ENCODE results near the gene NEUROD2.

NEUROD2 gene

GRCh38 chr17:39578272-39578671 lies 29.4 kb downstream of the NEUROD2 start:
- no peak for DNase-seq

DNA sequence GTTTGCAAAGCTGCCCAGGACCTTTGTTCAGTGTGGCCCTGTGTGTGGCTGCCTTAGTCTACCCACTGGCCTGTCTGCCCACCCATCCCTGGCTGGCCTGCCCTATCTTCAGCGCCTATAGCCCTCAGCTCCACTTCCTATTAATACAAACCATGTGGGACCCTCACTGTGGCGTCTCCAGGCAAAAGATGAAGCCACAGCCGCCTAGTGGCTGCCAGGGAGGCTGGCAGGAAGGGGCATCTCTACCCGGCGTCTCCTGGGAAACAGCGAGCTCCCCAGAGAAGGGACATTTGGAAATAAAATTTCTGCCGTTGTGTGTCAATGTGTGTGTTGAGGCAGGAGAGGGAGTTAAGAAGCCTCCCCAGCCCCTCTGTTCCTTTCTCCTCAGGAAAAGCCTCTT lies 31.5 kb downstream of the NEUROD2 start:
- no peak for DNase-seq

- DNase-seq: peak; percentile 11
Observed at GRCh38 chr17:39573447-39574298, 34.0 kb downstream of the NEUROD2 start.

DNA sequence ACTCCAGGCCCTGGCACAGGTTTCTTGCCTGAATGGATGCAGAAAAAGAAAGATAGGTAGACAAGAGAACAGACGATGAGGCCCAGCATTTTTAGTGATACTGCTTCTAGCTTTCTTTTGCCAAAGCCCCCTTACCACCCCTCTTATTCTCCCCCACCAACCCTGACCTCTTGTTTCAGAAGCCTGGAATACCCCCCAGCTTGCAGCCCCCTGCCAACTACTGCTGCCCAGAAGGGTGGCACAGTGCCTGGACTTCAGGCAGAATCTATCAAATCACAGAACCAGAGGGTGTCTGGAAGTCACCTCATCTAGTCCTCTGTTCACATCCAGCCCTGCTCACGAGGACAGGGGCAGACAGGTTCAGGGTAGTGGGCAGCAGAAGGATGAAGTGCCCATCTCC lies 35.6 kb downstream of the NEUROD2 start:
- DNase-seq: no peak

GRCh38 chr17:39569126-39569525 lies 38.6 kb downstream of the NEUROD2 start:
- no peak for DNase-seq

DNA sequence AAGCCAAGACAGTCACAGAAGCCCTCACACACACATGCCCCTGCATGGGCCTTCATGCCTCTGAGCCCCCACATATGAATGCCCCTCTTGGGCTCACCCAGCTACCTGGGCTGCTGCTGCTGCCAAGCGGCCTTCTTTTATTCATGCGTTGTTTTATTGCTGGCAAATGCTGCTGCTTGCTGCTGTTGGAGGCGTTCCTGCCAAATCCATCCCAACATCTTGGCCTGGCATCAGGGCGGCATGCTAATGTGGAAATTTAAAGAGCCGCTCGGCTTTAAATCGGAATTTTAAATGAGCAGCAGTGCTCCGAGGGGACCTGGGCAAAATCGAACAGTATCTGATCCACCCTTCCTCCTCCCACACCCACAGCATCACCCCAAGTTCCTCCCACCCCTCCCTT lies 39.0 kb downstream of the NEUROD2 start:
- DNase-seq: no peak

- no peak for DNase-seq
Observed at GRCh38 chr17:39566094-39566850, 41.4 kb downstream of the NEUROD2 start.

DNA sequence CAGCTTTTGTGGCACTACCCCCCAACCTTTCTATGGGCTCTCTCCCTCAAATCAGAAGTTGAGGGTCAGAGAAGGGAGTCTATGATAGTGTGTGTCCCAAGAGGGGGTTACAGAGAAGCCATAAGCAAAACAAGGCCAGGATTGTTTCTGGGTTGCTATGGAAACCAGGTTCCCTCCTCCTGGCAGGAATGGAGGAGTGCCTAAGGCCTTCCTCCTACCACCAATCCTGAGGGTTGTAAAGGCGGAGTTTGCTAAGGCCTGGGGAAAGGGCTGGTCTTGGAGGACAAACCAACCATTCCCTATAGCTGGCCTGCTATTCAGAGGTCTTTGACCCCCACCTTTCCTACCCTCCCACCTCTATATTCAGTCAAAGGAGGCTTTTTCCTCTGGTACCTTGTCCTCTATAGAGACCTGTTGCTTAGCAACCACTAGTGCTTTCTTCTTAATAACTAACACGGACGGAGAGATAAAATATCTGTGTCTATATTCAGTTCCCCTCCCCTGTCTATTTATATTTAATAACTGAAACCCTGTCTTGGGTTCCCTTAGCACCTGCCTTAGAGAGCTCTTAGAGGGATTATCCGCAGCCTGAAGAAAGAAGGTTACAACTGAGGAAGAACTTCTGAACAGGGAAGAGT lies 43.4 kb downstream of the NEUROD2 start:
- DNase-seq: no peak

- DNase-seq: no peak
Observed at GRCh38 chr17:39563476-39563875, 44.2 kb downstream of the NEUROD2 start.

- no peak for DNase-seq
Observed at GRCh38 chr17:39562976-39563375, 44.7 kb downstream of the NEUROD2 start.

DNA sequence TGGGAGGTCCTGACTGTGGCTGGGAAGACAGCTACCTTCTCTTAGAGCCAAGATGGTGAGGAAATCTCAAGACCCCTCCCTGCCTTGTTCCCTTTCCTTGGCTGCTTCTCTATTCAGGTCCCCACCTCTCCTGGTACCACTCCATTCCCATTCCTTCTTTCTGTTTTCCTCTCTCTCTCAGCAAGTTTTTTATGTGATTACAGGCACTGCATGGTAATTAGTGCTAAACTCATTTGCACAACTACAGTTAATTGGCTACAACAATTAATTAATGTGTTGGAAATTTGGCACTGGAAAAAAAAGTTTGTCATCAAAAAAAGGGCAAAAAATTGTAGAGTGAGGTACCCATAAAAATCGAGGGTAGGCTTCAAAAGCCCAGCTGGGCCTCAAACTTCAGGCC lies 45.3 kb downstream of the NEUROD2 start:
- DNase-seq: no peak

DNA sequence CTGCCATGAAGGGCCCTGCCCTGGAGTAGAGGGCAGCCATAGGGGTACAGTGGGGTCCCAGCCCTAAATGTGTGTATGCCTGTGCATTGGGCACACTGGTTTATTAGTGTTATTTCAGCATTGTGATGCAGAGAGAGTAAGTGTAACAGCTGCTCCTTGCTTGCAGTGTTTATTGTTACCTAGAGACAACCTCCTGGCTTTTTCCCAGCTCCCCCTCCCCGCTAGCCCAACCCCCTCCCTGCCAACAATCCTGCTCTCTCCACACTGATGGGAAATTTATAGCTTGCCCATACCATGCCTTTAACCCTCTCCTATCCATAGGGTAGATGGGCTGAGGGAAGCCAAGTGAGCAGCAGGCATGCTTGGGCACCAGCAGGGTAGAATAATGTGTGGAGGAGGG lies 51.3 kb downstream of the NEUROD2 start:
- no peak for DNase-seq

DNA sequence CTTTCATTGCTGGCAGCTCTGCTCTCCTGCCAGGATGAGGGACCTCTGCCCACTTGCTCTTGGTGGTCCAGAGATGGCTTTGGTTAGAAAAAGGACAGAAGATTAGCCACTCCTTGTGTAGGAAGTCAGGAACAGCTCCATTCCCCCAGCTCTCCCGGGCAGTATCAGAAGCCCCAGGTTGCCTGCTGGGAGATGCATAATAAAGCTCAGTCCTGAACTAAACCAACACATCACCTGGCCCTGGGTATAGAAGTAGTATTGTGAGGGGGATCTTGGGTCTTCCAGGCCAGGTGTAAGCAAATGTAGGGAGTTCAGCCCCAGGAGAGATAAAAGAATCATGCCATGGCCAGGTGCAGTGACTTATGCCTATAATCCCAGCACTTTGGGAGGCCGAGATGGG lies 52.4 kb downstream of the NEUROD2 start:
- no peak for DNase-seq

Measured in activated effector memory CD4-positive, alpha-beta T cell treated with Interleukin-2 at 50 U/mL for 16 hours (primary cell).